Measurements from ENCODE around the gene DCN.
A peak's percentile ranks its signal among the peaks of the same experiment; 100 is the strongest.

DCN gene

GRCh38 chr12:91185421-91185820 is 2.8 kb upstream of the DCN start:
- no peak for DNase-seq

- no peak for DNase-seq
These were observed 934 bp upstream of the DCN start for GRCh38 chr12:91183551-91183950.

GRCh38 chr12:91180582-91181395 is 1.8 kb downstream of the DCN start:
- peak in 1 of 2 experiments; percentile 18 for DNase-seq

GRCh38 chr12:91179966-91180561 is 2.6 kb downstream of the DCN start:
- DNase-seq = no peak

GRCh38 chr12:91179315-91179714 is 3.3 kb downstream of the DCN start:
- DNase-seq = no peak

GRCh38 chr12:91178781-91179180 is 3.8 kb downstream of the DCN start:
- DNase-seq = no peak

- peak; percentile 10 to 19 for DNase-seq
These were observed 4.5 kb downstream of the DCN start for GRCh38 chr12:91178139-91178561.

- DNase-seq = no peak
These were observed 5.2 kb downstream of the DCN start for GRCh38 chr12:91177381-91177780.

GRCh38 chr12:91176915-91177314 is 5.7 kb downstream of the DCN start:
- DNase-seq = no peak

GRCh38 chr12:91176358-91176757 is 6.3 kb downstream of the DCN start:
- no peak for DNase-seq

- DNase-seq = no peak
These were observed 9.5 kb downstream of the DCN start for GRCh38 chr12:91173124-91173523.

GRCh38 chr12:91172096-91172495 is 10.5 kb downstream of the DCN start:
- DNase-seq = peak; percentile 33 to 69

GRCh38 chr12:91171476-91171875 is 11.1 kb downstream of the DCN start:
- DNase-seq = peak in 1 of 2 experiments; percentile 27

- DNase-seq = no peak
These were observed 19.5 kb downstream of the DCN start for GRCh38 chr12:91163116-91163515.

- no peak for DNase-seq
These were observed 21.6 kb downstream of the DCN start for GRCh38 chr12:91161009-91161408.

- no peak for DNase-seq
These were observed 26.6 kb downstream of the DCN start for GRCh38 chr12:91155990-91156389.

GRCh38 chr12:91154131-91154530 is 28.5 kb downstream of the DCN start:
- DNase-seq = no peak

- DNase-seq = no peak
These were observed 38.6 kb downstream of the DCN start for GRCh38 chr12:91144053-91144452.

- no peak for DNase-seq
These were observed 39.4 kb downstream of the DCN start for GRCh38 chr12:91143206-91143605.

GRCh38 chr12:91142221-91142631 is 40.4 kb downstream of the DCN start:
- DNase-seq = no peak

- no peak for DNase-seq
These were observed 42.3 kb downstream of the DCN start for GRCh38 chr12:91140026-91140931.

- DNase-seq = no peak
These were observed 43.3 kb downstream of the DCN start for GRCh38 chr12:91139286-91139685.

GRCh38 chr12:91138337-91138920 is 44.2 kb downstream of the DCN start:
- DNase-seq = peak in 1 of 2 experiments; percentile 14

All from NCI-H446 (cell line).